NB4 (cell line): Measurements from ENCODE around the gene ROR2.

Source experiments
- MAX ChIP-seq: IDR thresholded peaks from 2 replicates; pipeline ENCODE4 v1.6.1; 2011; ENCODE audit warnings: low read depth, low read length
- MYC ChIP-seq: IDR thresholded peaks from 2 replicates; pipeline ENCODE4 v1.6.1; 2011; ENCODE audit warnings: low read depth, low read length
- POLR2A ChIP-seq: IDR thresholded peaks from 2 replicates; pipeline ENCODE4 v1.6.1; 2011; ENCODE audit warnings: mild to moderate bottlenecking; ENCODE audit not compliant: insufficient read length; ENCODE audit errors: extremely low read depth
- TF ChIP-seq, protein P1 (sequence below): IDR thresholded peaks from one replicate; pipeline ENCODE4 v1.5.1; 2012; ENCODE audit warnings: low read depth, low read length

DNA sequence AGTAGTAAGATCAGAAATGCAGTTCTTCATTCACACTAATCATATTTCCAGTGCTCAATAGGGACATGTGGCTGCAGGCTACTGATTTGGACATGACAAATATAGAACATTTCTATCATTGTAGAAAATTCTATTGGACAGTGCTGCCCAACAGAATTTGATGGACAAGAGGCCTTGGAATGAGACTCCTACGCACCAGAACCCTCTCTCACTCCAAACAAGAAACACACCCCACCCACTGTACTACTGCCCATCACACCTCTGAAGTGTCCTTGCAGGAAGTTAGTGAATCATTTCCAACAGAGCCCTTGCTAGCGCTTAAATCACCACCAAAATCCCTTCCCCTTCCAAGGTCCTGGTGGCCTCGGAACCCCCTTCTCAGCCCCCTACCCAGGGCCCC is 66.5 kb downstream of the ROR2 start:
- no peak for TF ChIP-seq MYC
- no peak for TF ChIP-seq POLR2A
- TF ChIP-seq, protein P1, sequence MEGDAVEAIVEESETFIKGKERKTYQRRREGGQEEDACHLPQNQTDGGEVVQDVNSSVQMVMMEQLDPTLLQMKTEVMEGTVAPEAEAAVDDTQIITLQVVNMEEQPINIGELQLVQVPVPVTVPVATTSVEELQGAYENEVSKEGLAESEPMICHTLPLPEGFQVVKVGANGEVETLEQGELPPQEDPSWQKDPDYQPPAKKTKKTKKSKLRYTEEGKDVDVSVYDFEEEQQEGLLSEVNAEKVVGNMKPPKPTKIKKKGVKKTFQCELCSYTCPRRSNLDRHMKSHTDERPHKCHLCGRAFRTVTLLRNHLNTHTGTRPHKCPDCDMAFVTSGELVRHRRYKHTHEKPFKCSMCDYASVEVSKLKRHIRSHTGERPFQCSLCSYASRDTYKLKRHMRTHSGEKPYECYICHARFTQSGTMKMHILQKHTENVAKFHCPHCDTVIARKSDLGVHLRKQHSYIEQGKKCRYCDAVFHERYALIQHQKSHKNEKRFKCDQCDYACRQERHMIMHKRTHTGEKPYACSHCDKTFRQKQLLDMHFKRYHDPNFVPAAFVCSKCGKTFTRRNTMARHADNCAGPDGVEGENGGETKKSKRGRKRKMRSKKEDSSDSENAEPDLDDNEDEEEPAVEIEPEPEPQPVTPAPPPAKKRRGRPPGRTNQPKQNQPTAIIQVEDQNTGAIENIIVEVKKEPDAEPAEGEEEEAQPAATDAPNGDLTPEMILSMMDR, result no peak
- TF ChIP-seq MAX, result no peak
